Kidney epithelial cell (primary cell): ENCODE measurements around the gene LRRTM2. TPM values are rescaled to one million over a fixed set of nuclear protein-coding genes. Genes with fewer than 3 reads are reported as not detected.

Experiments used
- DNase-seq: peaks from one replicate; pipeline ENCODE4 v3.0.0-alpha.2; 2010; ENCODE audit warnings: low read depth
- H3K27me3 ChIP-seq: 2 replicates; pipeline ENCODE4 v1.6.0; 2011; ENCODE audit warnings: low read length; ENCODE audit not compliant: control insufficient read depth, insufficient read depth
- H3K36me3 ChIP-seq: 2 replicates; pipeline ENCODE4 v1.5.1; 2011; ENCODE audit warnings: low read length; ENCODE audit not compliant: control insufficient read depth, insufficient read depth
- H3K4me3 ChIP-seq: 2 replicates; pipeline ENCODE4 v1.5.1; 2011; ENCODE audit warnings: low read depth, mild to moderate bottlenecking, control low read depth, low read length
- CTCF ChIP-seq: IDR thresholded peaks from 2 replicates; pipeline ENCODE4 v1.5.1; 2011; ENCODE audit warnings: mild to moderate bottlenecking, moderate library complexity, low read length, control low read depth, inconsistent platforms; ENCODE audit not compliant: insufficient read depth, poor library complexity, severe bottlenecking
- total RNA-seq: library from RNA; depleted of rRNA; stranded (reverse); fragments of >200 nt; gene quantifications from 2 replicates; pipeline ENCODE4 v1.2.3, GENCODE V29; 2015

LRRTM2 gene
- total RNA-seq, 1 donor from 2014 or later: 0.25 TPM

DNA sequence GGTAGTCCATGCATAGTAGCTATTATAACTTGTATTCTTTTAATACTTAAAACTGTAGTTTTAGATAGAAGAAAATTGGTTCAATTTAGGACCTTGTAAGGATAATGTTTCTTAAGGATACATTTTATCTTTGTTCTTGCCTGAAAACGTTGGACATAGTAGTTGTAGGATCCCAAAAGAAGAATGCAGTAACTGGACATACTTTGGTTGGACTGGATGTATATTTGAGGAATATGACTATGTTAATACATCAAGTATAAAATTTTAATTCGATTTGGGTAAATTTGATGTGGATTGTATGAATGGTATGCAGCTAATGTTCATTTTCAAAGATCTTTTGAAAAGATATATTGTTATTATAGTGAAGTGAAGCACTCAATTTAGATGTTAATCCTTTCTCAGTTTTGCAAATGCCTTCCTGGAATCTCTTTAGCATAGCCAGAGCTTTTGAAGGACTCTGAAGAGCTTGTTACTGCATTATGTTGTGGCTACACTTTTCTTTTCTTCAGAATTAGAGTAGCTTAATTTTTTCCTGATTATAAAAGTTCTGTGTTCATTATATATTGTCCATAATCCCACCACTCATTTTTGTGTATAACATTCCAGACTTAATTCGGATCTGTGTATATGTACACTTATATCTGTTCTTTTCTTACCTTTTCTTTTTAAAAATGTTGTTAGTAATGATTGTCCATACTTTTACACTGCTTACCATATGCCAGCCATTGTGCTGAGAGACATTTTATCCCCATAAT is 41.2 kb downstream of the LRRTM2 start:
- DNase-seq: no peak
- no peak for TF ChIP-seq CTCF
- H3K4me3 ChIP-seq: no peak overlapping the region
- H3K27me3 ChIP-seq: no peaks in the 10 kb centered on the region
- H3K36me3 ChIP-seq: no peaks in the 10 kb centered on the region

DNA sequence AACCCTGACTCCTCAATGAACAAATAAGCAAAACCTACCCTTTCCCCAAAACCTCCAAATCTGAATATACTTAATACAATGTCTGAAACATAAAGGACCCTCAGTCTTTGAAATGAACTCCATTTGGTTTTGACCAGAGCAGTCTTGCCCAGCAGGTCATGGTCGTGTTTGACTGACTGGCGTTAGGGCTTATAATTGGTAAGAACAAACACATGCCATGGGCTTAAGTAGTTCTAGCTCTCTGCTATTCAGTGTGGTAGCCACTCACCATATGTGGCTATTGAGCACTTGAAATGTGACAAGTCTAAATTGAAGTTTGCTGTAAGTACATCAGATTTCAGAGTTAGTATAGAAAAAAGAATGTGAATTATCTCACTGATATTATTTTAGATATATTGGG is 42.1 kb downstream of the LRRTM2 start:
- Histone ChIP-seq H3K4me3 (no peak overlapping the region), H3K36me3 (peaks cover 1% of the 10 kb centered on the region), H3K27me3 (no peaks in the 10 kb centered on the region)
- no peak for DNase-seq
- TF ChIP-seq CTCF: no peak

GRCh38 chr5:138832218-138832617 is 42.9 kb downstream of the LRRTM2 start:
- DNase-seq: no peak
- no peak for TF ChIP-seq CTCF
- no peaks in the 10 kb centered on the region for H3K27me3 ChIP-seq
- H3K36me3 ChIP-seq: peaks cover 1% of the 10 kb centered on the region
- no peak overlapping the region for H3K4me3 ChIP-seq

GRCh38 chr5:138831703-138832102 is 43.4 kb downstream of the LRRTM2 start:
- Histone ChIP-seq H3K27me3 (no peaks in the 10 kb centered on the region), H3K36me3 (peaks cover 1% of the 10 kb centered on the region), H3K4me3 (no peak overlapping the region)
- DNase-seq: no peak
- no peak for TF ChIP-seq CTCF

DNA sequence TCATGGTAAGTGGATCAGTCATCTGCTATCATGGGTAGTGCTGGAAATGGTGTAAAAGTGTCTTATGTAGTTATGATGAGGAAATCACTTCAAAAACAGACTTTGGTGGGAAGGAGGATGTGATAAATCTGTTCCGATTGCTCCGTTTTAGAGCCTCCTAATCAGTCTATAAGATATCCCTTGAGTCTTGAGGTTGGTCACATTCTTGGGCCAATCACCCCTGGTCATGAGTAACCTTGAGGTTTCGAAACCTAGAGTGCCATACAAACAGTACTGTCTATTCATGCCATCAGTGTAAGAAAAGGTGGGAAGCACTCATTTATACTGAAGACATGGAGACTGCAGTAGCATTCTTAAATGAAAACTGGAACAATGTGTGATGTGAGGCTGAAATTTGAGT is 45.8 kb downstream of the LRRTM2 start:
- TF ChIP-seq CTCF: no peak
- H3K4me3 ChIP-seq: no peak overlapping the region
- H3K27me3 ChIP-seq: no peaks in the 10 kb centered on the region
- H3K36me3 ChIP-seq: peaks cover 1% of the 10 kb centered on the region
- DNase-seq: no peak

- no peak for TF ChIP-seq CTCF
- H3K27me3 ChIP-seq: no peaks in the 10 kb centered on the region
- DNase-seq: no peak
- peaks cover 1% of the 10 kb centered on the region for H3K36me3 ChIP-seq
- H3K4me3 ChIP-seq: no peak overlapping the region
Observed at GRCh38 chr5:138828556-138828955, 46.6 kb downstream of the LRRTM2 start.
